ENCODE data around the gene CDC37. TPM values are rescaled to one million over a fixed set of nuclear protein-coding genes. Genes with fewer than 3 reads are reported as not detected.
"Not testable (repeated sequence)": the region's sequence is repeated elsewhere in the genome, so short reads cannot be mapped to it uniquely, and the experiment has no call there.

Gene CDC37
- polyA plus RNA-seq, 2 of the 4 experiments (the other 2 are of a cell fraction) = 152 to 214 TPM

DNA sequence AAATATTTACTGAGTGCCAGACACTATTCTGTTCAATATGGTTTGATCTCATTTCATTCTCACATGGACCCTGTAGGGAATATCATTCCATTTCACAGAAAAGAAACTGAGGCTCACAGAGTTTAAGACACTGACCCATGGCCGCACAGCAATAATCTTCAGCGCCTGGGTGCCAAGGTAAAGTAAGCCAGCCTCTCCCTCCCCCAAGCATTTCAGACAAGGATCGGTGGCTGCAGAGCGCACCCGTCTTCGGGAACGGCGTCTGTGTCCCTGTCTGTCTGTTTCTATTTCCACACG lies 12.7 kb upstream of the CDC37 start (continued):
- TF ChIP-seq, protein P1, sequence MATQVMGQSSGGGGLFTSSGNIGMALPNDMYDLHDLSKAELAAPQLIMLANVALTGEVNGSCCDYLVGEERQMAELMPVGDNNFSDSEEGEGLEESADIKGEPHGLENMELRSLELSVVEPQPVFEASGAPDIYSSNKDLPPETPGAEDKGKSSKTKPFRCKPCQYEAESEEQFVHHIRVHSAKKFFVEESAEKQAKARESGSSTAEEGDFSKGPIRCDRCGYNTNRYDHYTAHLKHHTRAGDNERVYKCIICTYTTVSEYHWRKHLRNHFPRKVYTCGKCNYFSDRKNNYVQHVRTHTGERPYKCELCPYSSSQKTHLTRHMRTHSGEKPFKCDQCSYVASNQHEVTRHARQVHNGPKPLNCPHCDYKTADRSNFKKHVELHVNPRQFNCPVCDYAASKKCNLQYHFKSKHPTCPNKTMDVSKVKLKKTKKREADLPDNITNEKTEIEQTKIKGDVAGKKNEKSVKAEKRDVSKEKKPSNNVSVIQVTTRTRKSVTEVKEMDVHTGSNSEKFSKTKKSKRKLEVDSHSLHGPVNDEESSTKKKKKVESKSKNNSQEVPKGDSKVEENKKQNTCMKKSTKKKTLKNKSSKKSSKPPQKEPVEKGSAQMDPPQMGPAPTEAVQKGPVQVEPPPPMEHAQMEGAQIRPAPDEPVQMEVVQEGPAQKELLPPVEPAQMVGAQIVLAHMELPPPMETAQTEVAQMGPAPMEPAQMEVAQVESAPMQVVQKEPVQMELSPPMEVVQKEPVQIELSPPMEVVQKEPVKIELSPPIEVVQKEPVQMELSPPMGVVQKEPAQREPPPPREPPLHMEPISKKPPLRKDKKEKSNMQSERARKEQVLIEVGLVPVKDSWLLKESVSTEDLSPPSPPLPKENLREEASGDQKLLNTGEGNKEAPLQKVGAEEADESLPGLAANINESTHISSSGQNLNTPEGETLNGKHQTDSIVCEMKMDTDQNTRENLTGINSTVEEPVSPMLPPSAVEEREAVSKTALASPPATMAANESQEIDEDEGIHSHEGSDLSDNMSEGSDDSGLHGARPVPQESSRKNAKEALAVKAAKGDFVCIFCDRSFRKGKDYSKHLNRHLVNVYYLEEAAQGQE (IDR thresholded peaks at IDR 0.05) = no peak
- TF ChIP-seq RAD21 (conservative IDR thresholded peaks at IDR 0.05 in 1 of 2, IDR thresholded peaks at IDR 0.05 in 1 of 2) = no peak

DNA sequence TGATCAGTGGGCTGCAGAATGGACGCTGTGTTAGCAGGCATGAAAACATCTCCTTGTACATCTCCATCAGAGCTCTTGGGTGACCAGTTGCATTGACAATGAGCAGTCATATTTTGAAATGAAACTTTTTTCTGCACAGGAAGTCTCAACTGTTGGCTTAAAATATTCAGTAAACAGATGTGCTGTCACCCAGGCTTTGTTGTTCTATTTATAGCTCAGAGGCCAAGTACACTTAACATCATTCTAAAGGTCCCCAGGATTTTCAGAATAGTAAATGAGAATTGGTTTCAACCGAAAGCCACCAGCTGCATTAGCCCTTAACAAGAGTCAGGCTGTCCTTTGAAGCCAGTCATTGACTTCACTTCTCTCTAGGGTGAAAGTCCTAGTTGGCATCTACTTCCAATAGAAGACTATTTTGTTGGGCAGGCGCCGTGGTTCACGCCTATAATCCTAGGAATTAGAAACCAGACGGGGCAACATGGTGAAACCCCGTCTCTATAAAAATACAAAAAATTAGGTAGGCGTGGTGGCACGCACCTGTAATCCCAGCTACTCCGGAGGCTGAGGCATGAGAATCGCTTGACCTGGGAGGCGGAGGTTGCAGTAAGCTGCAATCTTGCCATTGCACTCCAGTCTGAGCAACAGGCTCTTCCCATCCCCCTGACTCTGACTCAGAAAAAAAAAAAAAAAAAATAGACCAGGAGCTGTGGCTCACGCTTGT lies 9.1 kb upstream of the CDC37 start:
- TF ChIP-seq KDM5A (IDR thresholded peaks at IDR 0.05) (no peak), CEBPB (IDR thresholded peaks at IDR 0.05) (no peak), MAFK (IDR thresholded peaks at IDR 0.05; ENCODE audit: partially characterized antibody) (no peak), EHF (CRISPR knock-in tag; IDR thresholded peaks at IDR 0.05) (no peak), SREBF2 (IDR thresholded peaks at IDR 0.05) (no peak), RARB (CRISPR knock-in tag; IDR thresholded peaks at IDR 0.05) (no peak), NFE2L2 (conservative IDR thresholded peaks at IDR 0.05; ENCODE audit: low read length) (no peak), CHD4 (IDR thresholded peaks at IDR 0.05; ENCODE audit: borderline replicate concordance) (no peak), FOXS1 (CRISPR knock-in tag; IDR thresholded peaks at IDR 0.05) (no peak), HOXB13 (CRISPR knock-in tag; IDR thresholded peaks at IDR 0.05; ENCODE audit: low read depth) (no peak), MAZ (IDR thresholded peaks at IDR 0.05; ENCODE audit: borderline replicate concordance, low read depth, low read length) (no peak), FOSB (CRISPR knock-in tag; IDR thresholded peaks at IDR 0.05) (no peak), HEYL (CRISPR knock-in tag; IDR thresholded peaks at IDR 0.05) (no peak)
- TF ChIP-seq, protein P2, sequence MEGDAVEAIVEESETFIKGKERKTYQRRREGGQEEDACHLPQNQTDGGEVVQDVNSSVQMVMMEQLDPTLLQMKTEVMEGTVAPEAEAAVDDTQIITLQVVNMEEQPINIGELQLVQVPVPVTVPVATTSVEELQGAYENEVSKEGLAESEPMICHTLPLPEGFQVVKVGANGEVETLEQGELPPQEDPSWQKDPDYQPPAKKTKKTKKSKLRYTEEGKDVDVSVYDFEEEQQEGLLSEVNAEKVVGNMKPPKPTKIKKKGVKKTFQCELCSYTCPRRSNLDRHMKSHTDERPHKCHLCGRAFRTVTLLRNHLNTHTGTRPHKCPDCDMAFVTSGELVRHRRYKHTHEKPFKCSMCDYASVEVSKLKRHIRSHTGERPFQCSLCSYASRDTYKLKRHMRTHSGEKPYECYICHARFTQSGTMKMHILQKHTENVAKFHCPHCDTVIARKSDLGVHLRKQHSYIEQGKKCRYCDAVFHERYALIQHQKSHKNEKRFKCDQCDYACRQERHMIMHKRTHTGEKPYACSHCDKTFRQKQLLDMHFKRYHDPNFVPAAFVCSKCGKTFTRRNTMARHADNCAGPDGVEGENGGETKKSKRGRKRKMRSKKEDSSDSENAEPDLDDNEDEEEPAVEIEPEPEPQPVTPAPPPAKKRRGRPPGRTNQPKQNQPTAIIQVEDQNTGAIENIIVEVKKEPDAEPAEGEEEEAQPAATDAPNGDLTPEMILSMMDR (IDR thresholded peaks at IDR 0.05) = no peak
- TF ChIP-seq, protein P3, sequence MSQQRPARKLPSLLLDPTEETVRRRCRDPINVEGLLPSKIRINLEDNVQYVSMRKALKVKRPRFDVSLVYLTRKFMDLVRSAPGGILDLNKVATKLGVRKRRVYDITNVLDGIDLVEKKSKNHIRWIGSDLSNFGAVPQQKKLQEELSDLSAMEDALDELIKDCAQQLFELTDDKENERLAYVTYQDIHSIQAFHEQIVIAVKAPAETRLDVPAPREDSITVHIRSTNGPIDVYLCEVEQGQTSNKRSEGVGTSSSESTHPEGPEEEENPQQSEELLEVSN (IDR thresholded peaks at IDR 0.05; ENCODE audit: borderline replicate concordance, low read depth) = no peak
- TF ChIP-seq, protein P4, sequence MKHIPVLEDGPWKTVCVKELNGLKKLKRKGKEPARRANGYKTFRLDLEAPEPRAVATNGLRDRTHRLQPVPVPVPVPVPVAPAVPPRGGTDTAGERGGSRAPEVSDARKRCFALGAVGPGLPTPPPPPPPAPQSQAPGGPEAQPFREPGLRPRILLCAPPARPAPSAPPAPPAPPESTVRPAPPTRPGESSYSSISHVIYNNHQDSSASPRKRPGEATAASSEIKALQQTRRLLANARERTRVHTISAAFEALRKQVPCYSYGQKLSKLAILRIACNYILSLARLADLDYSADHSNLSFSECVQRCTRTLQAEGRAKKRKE (CRISPR knock-in tag; IDR thresholded peaks at IDR 0.05; ENCODE audit: low read depth) = no peak
- TF ChIP-seq, protein P5, sequence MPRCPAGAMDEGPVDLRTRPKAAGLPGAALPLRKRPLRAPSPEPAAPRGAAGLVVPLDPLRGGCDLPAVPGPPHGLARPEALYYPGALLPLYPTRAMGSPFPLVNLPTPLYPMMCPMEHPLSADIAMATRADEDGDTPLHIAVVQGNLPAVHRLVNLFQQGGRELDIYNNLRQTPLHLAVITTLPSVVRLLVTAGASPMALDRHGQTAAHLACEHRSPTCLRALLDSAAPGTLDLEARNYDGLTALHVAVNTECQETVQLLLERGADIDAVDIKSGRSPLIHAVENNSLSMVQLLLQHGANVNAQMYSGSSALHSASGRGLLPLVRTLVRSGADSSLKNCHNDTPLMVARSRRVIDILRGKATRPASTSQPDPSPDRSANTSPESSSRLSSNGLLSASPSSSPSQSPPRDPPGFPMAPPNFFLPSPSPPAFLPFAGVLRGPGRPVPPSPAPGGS (IDR thresholded peaks at IDR 0.05) = no peak
- ChIA-PET CTCF (interaction anchor here (0.6 to 7.1 kb wide), 8 partner anchors 8 to 354 kb away, joined by 3 to 172 read pairs (median 4); partner anchors contain the start of genes CDC37 and PDE4A), POLR2A (interaction anchor here (0.6 kb wide), 1 partner anchor 84 kb away, joined by 4 read pairs; no protein-coding TSS in a partner anchor)
- Histone ChIP-seq H3K9me3 (0 out of 3 replicates have a peak, but pooled peaks cover 4% of the 10 kb centered on the region), H3K4me1 (peaks cover 6% of the 10 kb centered on the region; the same call in 2 of the 3 replicates), H3K27ac (no peak overlapping the region), H3K4me3 (no peak overlapping the region), H3K4me2 (no peak overlapping the region)
- DNase-seq (ENCODE audit: low read depth in 1 of 2, low spot score in 1 of 2) = no peak
- FAIRE-seq = no peak
- ATAC-seq = no peak
- WGBS (ENCODE audit: missing lambda C conversion rate) = 76% methylated on average over 13 of the region's 13 CpGs

DNA sequence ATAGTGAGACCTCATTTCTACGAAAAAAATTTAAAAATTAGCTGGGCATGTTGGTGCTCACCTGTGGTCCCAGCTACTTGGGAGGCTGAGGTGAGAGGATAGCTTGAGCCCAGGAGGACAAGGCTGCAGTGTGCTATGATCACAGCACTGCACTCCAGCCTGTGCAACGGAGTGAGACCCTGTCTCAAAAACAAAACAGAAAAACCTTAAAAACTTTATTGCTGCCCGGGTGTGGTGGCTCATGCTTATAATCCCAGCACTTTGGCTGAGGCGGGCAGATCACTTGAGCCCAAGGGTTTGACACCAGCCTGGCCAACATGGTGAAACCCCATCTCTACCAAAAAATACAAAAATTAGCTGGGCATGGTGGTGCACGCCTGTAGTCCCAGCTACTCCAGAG lies 7.9 kb upstream of the CDC37 start:
- H3K4me2 ChIP-seq; ATAC-seq; H3K27ac ChIP-seq; DNase-seq (ENCODE audit: low read depth in 1 of 2, low spot score in 1 of 2); POLR2A ChIA-PET; FAIRE-seq; H3K9me3 ChIP-seq; H3K4me1 ChIP-seq; H3K4me3 ChIP-seq: not testable (repeated sequence)
- CTCF ChIA-PET = interaction anchor here (0.6 to 3.5 kb wide), 3 partner anchors 10 to 442 kb away, joined by 3 to 14 read pairs (median 7); partner anchors contain the start of gene PDE4A
- 47% methylated on average over 5 of the region's 5 CpGs for WGBS (ENCODE audit: missing lambda C conversion rate)
